A549 (cell line): ENCODE measurements around the gene PRICKLE4. TPM values are rescaled to one million over a fixed set of nuclear protein-coding genes. Genes with fewer than 3 reads are reported as not detected.

Source experiments
- ATAC-seq, 2 experiments: fragments of 200-7000 bp in 1 of 2; fragments of >200 bp in 1 of 2; cut with Nextera tagmentation in 1 of 2; cut with Tn5 transposase in 1 of 2; 3 replicates each; pipeline versions ENCODE4 v1.8.0 to v1.9.1; 2018 to 2020; ENCODE audit warnings: mild to moderate bottlenecking in 1 of 2, moderate library complexity in 1 of 2
- CTCF ChIA-PET: fragments of 300-600 bp; sonication (Branson Sonifier 250); formaldehyde crosslinking; extraction: SDS; loops from one replicate; lab custom pipeline; 2021; ENCODE audit warnings: antibody characterized with exemption, inconsistent platforms; lab: Yijun Ruan, JAX
- POLR2A ChIA-PET: fragments of 350-600 bp; formaldehyde crosslinking; extraction: SDS; loops from one replicate; lab custom pipeline; 2021; ENCODE audit warnings: antibody characterized with exemption, inconsistent platforms; lab: Yijun Ruan, JAX
- DNase-seq, 2 experiments: peaks; one replicate each; pipeline versions ENCODE4 v3.0.0 to v3.0.0-alpha.2; 2011 to 2016; ENCODE audit warnings: low read depth in 1 of 2, low spot score in 1 of 2
- FAIRE-seq: peaks from 2 replicates; lab custom pipeline; 2011; peaks lifted over from hg19 to GRCh38; lab: Jason Lieb, UNC
- H3K27ac ChIP-seq, 2 experiments: fragments of >200 bp; sonication (Bioruptor Twin); formaldehyde crosslinking; 3 replicates each; pipeline ENCODE4 v1.5.1; 2016 to 2017
- H3K4me1 ChIP-seq: fragments of >200 bp; sonication (Bioruptor Twin); formaldehyde crosslinking; 3 replicates; pipeline ENCODE4 v1.6.1; 2016
- H3K4me2 ChIP-seq: fragments of >200 bp; sonication (Bioruptor Twin); formaldehyde crosslinking; 3 replicates; pipeline ENCODE4 v1.6.1; 2016
- H3K4me3 ChIP-seq: fragments of >200 bp; sonication (Bioruptor Twin); formaldehyde crosslinking; 3 replicates; pipeline ENCODE4 v1.5.1; 2016
- H3K9me3 ChIP-seq: fragments of >200 bp; sonication (Bioruptor Twin); formaldehyde crosslinking; 3 replicates; pipeline ENCODE4 v1.6.1; 2016
- BCL3 ChIP-seq: fragments of >200 bp; sonication (Bioruptor Twin); formaldehyde crosslinking; IDR thresholded peaks from 3 replicates; pipeline ENCODE4 v1.6.1; 2016
- CTCF ChIP-seq: fragments of >200 bp; sonication (Bioruptor Twin); formaldehyde crosslinking; IDR thresholded peaks from 3 replicates; pipeline ENCODE4 v1.5.1; 2016
- EHF ChIP-seq: fragments of 250-450 bp; sonication (Bioruptor Pico); IDR thresholded peaks from 2 replicates; pipeline ENCODE4 v1.5.0; 2020; ENCODE audit warnings: mild to moderate bottlenecking
- EHMT2 ChIP-seq: fragments of 200-600 bp; sonication (generic); IDR thresholded peaks from 2 replicates; pipeline ENCODE4 v1.6.1; 2016; ENCODE audit warnings: antibody characterized with exemption, low read depth, mild to moderate bottlenecking, moderate library complexity
- FOSB ChIP-seq: fragments of 250-450 bp; sonication (Bioruptor Pico); IDR thresholded peaks from 2 replicates; pipeline ENCODE4 v1.5.0; 2020; ENCODE audit warnings: mild to moderate bottlenecking, moderate library complexity
- FOSL2 ChIP-seq, 2 experiments: fragments of 450-650 bp in 1 of 2; fragments of >200 bp in 1 of 2; sonication (Bioruptor Twin) in 1 of 2; formaldehyde crosslinking; IDR thresholded peaks; 2 replicates each; pipeline versions ENCODE4 v1.5.0 to v1.6.1; 2016 to 2020; ENCODE audit warnings: mild to moderate bottlenecking in 1 of 2, moderate library complexity in 1 of 2
- GATA3 ChIP-seq: IDR thresholded peaks from 2 replicates; pipeline ENCODE4 v1.6.1; 2012; ENCODE audit warnings: borderline replicate concordance
- HMGXB4 ChIP-seq: fragments of 250-450 bp; sonication (Bioruptor Pico); IDR thresholded peaks from 2 replicates; pipeline ENCODE4 v1.5.0; 2021; ENCODE audit warnings: mild to moderate bottlenecking, moderate library complexity, borderline replicate concordance
- JUN ChIP-seq, 2 experiments: fragments of >200 bp; sonication (Bioruptor Twin); formaldehyde crosslinking; IDR thresholded peaks; 2 replicates in 1 of 2; 3 replicates in 1 of 2; pipeline ENCODE4 v1.6.1; 2016 to 2017
- KDM1A ChIP-seq: fragments of 200-600 bp; sonication (generic); IDR thresholded peaks from 2 replicates; pipeline ENCODE4 v1.6.1; 2016; ENCODE audit warnings: low read depth, mild to moderate bottlenecking
- MAX ChIP-seq: IDR thresholded peaks from 2 replicates; pipeline ENCODE4 v1.6.1; 2012
- MYC ChIP-seq: IDR thresholded peaks from 2 replicates; pipeline ENCODE4 v1.6.1; 2012; ENCODE audit warnings: mild to moderate bottlenecking, inconsistent platforms, low read length, improper control_type of control experiment, borderline replicate concordance
- PBX3 ChIP-seq: IDR thresholded peaks from 2 replicates; pipeline ENCODE4 v1.6.1; 2012
- POLR2A ChIP-seq: IDR thresholded peaks from 2 replicates; pipeline ENCODE4 v1.6.1; 2012; ENCODE audit warnings: mild to moderate bottlenecking, low read length
- POLR2AphosphoS2 ChIP-seq: conservative IDR thresholded peaks from 2 replicates; pipeline ENCODE4 v1.6.1; 2012; ENCODE audit warnings: low read length, improper control_type of control experiment, inconsistent platforms
- RAD21 ChIP-seq, 2 experiments: fragments of >200 bp in 1 of 2; sonication (Bioruptor Twin) in 1 of 2; formaldehyde crosslinking in 1 of 2; IDR thresholded peaks in 1 of 2; conservative IDR thresholded peaks in 1 of 2; 2 replicates in 1 of 2; 3 replicates in 1 of 2; pipeline ENCODE4 v1.6.1; 2012 to 2018; ENCODE audit warnings: inconsistent platforms in 1 of 2
- RCOR1 ChIP-seq: fragments of 150-350 bp; IDR thresholded peaks from 2 replicates; pipeline ENCODE4 v1.6.1; 2014; ENCODE audit warnings: antibody characterized with exemption, low read length, low read depth
- RFX5 ChIP-seq: fragments of 450-650 bp; IDR thresholded peaks from 2 replicates; pipeline ENCODE4 v1.7.1; 2014; ENCODE audit warnings: antibody characterized with exemption, mild to moderate bottlenecking, moderate library complexity
- SMC3 ChIP-seq: fragments of >200 bp; sonication (Bioruptor Twin); formaldehyde crosslinking; IDR thresholded peaks from 3 replicates; pipeline ENCODE4 v1.6.1; 2018; ENCODE audit warnings: inconsistent platforms
- TFCP2L1 ChIP-seq: fragments of 250-450 bp; sonication (Bioruptor Pico); IDR thresholded peaks from 2 replicates; pipeline ENCODE4 v1.5.0; 2021; ENCODE audit warnings: mild to moderate bottlenecking
- ZC3H11A ChIP-seq: fragments of 450-650 bp; IDR thresholded peaks from 2 replicates; pipeline ENCODE4 v1.6.1; 2014; ENCODE audit warnings: antibody characterized with exemption, mild to moderate bottlenecking
- ZFP36 ChIP-seq: fragments of 450-650 bp; IDR thresholded peaks from 2 replicates; pipeline ENCODE4 v1.6.1; 2014; ENCODE audit warnings: borderline replicate concordance; ENCODE audit not compliant: partially characterized antibody
- WGBS: methylation state at CpG from one replicate; pipeline ENCODE4 v1.1.6; 2017; ENCODE audit errors: missing lambda C conversion rate; 5-methylcytosine and 5-hydroxymethylcytosine counted together
- polyA plus RNA-seq, 4 experiments: library from polyadenylated mRNA; depleted of rRNA in 3 of 4; stranded (reverse); fragments of >200 nt; fragmentation: RNase III in 1 of 4; extraction: RNeasy Plus Mini Kit Qiagen cat#74134 plus additional on column Dnase treatment in 1 of 4; gene quantifications; 2 replicates in 3 of 4; 3 replicates in 1 of 4; pipeline ENCODE4 v1.2.3, GENCODE V29; 2011 to 2017

Gene PRICKLE4
- polyA plus RNA-seq, 2 of the 4 experiments (the other 2 are of a cell fraction): 0.34 to 1.5 TPM

- Histone ChIP-seq H3K27ac (peak within 1 kb of the TSS; percentile 86 to 89), H3K4me2 (peak within 1 kb of the TSS; percentile 99), H3K4me1 (peaks cover 16% of the 10 kb centered on the region), H3K9me3 (no peaks in the 10 kb centered on the region), H3K4me3 (peak within 1 kb of the TSS; percentile 75)
- TF ChIP-seq SMC3 (peak; percentile 86), CTCF (peak; percentile 82), JUN (IDR thresholded peaks at IDR 0.05) (peak; percentile 31 to 45; a peak in 2 of 5 replicates), RAD21 (conservative IDR thresholded peaks at IDR 0.05 in 1 of 2, IDR thresholded peaks at IDR 0.05 in 1 of 2) (peak; percentile 84 to 89), RCOR1 (no peak), MAX (peak; percentile 52; the same call in 1 of the 2 replicates)
- ChIA-PET POLR2A (no interaction called here), CTCF (interaction anchor here (0.6 to 8.9 kb wide), 5 partner anchors 11 to 412 kb away, joined by 3 to 111 read pairs (median 4); no protein-coding TSS in a partner anchor)
- ATAC-seq: peak; percentile 85 to 92
- 0% methylated on average over 20 of the region's 73 CpGs for WGBS
- FAIRE-seq: no peak
- DNase-seq: peak; percentile 81 to 93
Observed at GRCh38 chr6:41779788-41780550, 613 bp upstream of the PRICKLE4 start, which contains the start of gene FRS3. TSS of gene FRS3 (minus strand) at chr6:41779900. CDS start at chr6:41776987, 2,913 bp downstream.

- no peak for TF ChIP-seq EHMT2
- no peak for TF ChIP-seq PBX3
- TF ChIP-seq ZFP36: no peak
- TF ChIP-seq TFCP2L1 (CRISPR knock-in tag): no peak
- no peak for TF ChIP-seq GATA3
- no peak for TF ChIP-seq POLR2AphosphoS2
- no peak for TF ChIP-seq POLR2A
- no peak for TF ChIP-seq HMGXB4 (CRISPR knock-in tag)
- no peak for TF ChIP-seq EHF (CRISPR knock-in tag)
- Histone ChIP-seq H3K4me2 (peak overlapping the region; percentile 99), H3K4me3 (peak overlapping the region; percentile 75), H3K4me1 (peaks cover 21% of the 10 kb centered on the region), H3K27ac (peak overlapping the region; percentile 86 to 89), H3K9me3 (no peaks in the 10 kb centered on the region)
- 34% methylated on average over 3 of the region's 3 CpGs for WGBS
- no peak; a peak in 1 of 6 replicates for ATAC-seq
- ChIA-PET POLR2A (interaction anchor here (1.4 kb wide), 1 partner anchor 48 kb away, joined by 5 read pairs; no protein-coding TSS in a partner anchor), CTCF (interaction anchor here (1.3 to 8.9 kb wide), 4 partner anchors 75 to 263 kb away, joined by 4 to 111 read pairs (median 5); no protein-coding TSS in a partner anchor)
- FAIRE-seq: no peak
- no peak for DNase-seq
Observed at GRCh38 chr6:41781366-41781730, 766 bp downstream of the PRICKLE4 start.

- no peaks in the 10 kb centered on the region for H3K9me3 ChIP-seq
- H3K27ac ChIP-seq: no peak overlapping the region
- TF ChIP-seq ZFP36 (no peak), FOSB (CRISPR knock-in tag) (no peak), RFX5 (no peak), KDM1A (no peak), FOSL2 (IDR thresholded peaks at IDR 0.05) (no peak), FOSL2 (CRISPR knock-in tag; IDR thresholded peaks at IDR 0.05) (no peak), ZC3H11A (no peak), MYC (no peak), MAX (no peak), RCOR1 (no peak), BCL3 (no peak)
- ChIA-PET POLR2A (interaction anchor here (1.2 kb wide), 1 partner anchor 267 kb away, joined by 3 read pairs; the partner anchor contains the start of gene TAF8), CTCF (interaction anchor here (0.7 to 8.9 kb wide), 6 partner anchors 8 to 431 kb away, joined by 3 to 111 read pairs (median 4); no protein-coding TSS in a partner anchor)
- no peak for FAIRE-seq
- no peak overlapping the region for H3K4me2 ChIP-seq
- ATAC-seq: no peak
- WGBS: 72% methylated on average over 6 of the region's 6 CpGs
- no peak for DNase-seq
- H3K4me3 ChIP-seq: no peak overlapping the region
- H3K4me1 ChIP-seq: peaks cover 21% of the 10 kb centered on the region
Observed at GRCh38 chr6:41783106-41783780, 2.7 kb downstream of the PRICKLE4 start.
